H1 (cell line): ENCODE data around the gene PSMB5. TPM values are rescaled to one million over a fixed set of nuclear protein-coding genes. Genes with fewer than 3 reads are reported as not detected.

Source experiments
- CHD1 ChIP-seq: IDR thresholded peaks from 2 replicates; pipeline ENCODE4 v1.6.1; 2012; ENCODE audit warnings: low read depth, low read length, improper control_type of control experiment
- CREB1 ChIP-seq: IDR thresholded peaks from 2 replicates; pipeline ENCODE4 v1.6.1; 2012; ENCODE audit warnings: inconsistent platforms
- EP300 ChIP-seq, 2 experiments: IDR thresholded peaks; 1 replicate in 1 of 2; 2 replicates in 1 of 2; pipeline ENCODE4 v1.6.1; 2011 to 2012; ENCODE audit warnings: low read depth in 2 of 2, low read length in 2 of 2, mild to moderate bottlenecking in 2 of 2, borderline replicate concordance in 1 of 2, inconsistent platforms in 1 of 2, moderate library complexity in 1 of 2
- EZH2 ChIP-seq: fragments of 200-600 bp; sonication (generic); IDR thresholded peaks from 2 replicates; pipeline ENCODE4 v1.7.1; 2012; ENCODE audit warnings: low read depth, mild to moderate bottlenecking, moderate library complexity, low read length, inconsistent platforms; ENCODE audit not compliant: severe bottlenecking
- NRF1 ChIP-seq: IDR thresholded peaks from 2 replicates; pipeline ENCODE4 v1.6.1; 2011; ENCODE audit warnings: mild to moderate bottlenecking, low read depth, low read length, improper control_type of control experiment
- RXRA ChIP-seq: IDR thresholded peaks from 2 replicates; pipeline ENCODE4 v1.6.1; 2011; ENCODE audit warnings: low read depth, mild to moderate bottlenecking, low read length, moderate library complexity; ENCODE audit not compliant: insufficient read depth
- SAP30 ChIP-seq: fragments of 300-600 bp; sonication (generic); IDR thresholded peaks from 2 replicates; pipeline ENCODE4 v1.7.1; 2012; ENCODE audit warnings: low read length, moderate library complexity, mild to moderate bottlenecking, inconsistent platforms; ENCODE audit not compliant: insufficient read depth, insufficient replicate concordance
- SP4 ChIP-seq: IDR thresholded peaks from 2 replicates; pipeline ENCODE4 v1.6.1; 2012; ENCODE audit warnings: low read length, inconsistent platforms
- SRF ChIP-seq: IDR thresholded peaks from 2 replicates; pipeline ENCODE4 v1.6.1; 2011; ENCODE audit warnings: mild to moderate bottlenecking, low read depth, low read length, moderate library complexity
- polyA plus RNA-seq, 7 experiments: library from polyadenylated mRNA; depleted of rRNA in 3 of 7; stranded (reverse) in 5 of 7; unstranded in 2 of 7; fragments of >200 nt in 5 of 7; fragments of 200-250 nt in 2 of 7; gene quantifications; 1 replicate in 5 of 7; 2 replicates in 1 of 7; 4 replicates in 1 of 7; pipeline versions ENCODE4 v1.2.1 to v1.2.3, GENCODE V29; 2011 to 2013; ENCODE audit warnings: missing spikeins in 2 of 7, mixed read lengths in 2 of 7
- total RNA-seq: library from RNA; stranded (reverse); fragmentation: NEBNext Ultra II Directional; extraction: Animal tissue kit (Norgen Biotek cat#: 25700); gene quantifications from 2 replicates; pipeline ENCODE4 v1.2.1, GENCODE V29; 2021

PSMB5 gene
- total and polyA plus RNA-seq, 2 of the 8 experiments (the other 6 are each of a cell fraction or from before 2014, with no cell fraction given), result 254 to 510 TPM

GRCh38 chr14:23006544-23007419, 27.9 kb downstream of the PSMB5 start (continued):
- TF ChIP-seq SP4 (no peak; the same call in 1 of the 2 replicates), EZH2 (no peak), SAP30 (no peak), NRF1 (no peak), SRF (no peak), RXRA (no peak), CREB1 (peak; percentile 64), CHD1 (no peak), EP300 (IDR thresholded peaks at IDR 0.05; ENCODE audit: borderline replicate concordance in 1 of 2, low read depth in 2 of 2, low read length in 2 of 2) (no peak)
- TF ChIP-seq, all 59 proteins: peak for 25
